ENCODE results near the gene ARFIP2. TPM values are rescaled to one million over a fixed set of nuclear protein-coding genes. Genes with fewer than 3 reads are reported as not detected.
A peak's percentile ranks its signal among the peaks of the same experiment; 100 is the strongest.

Gene ARFIP2
- total RNA-seq, 4 donors from 2014 or later: 56.6 to 77.5 (median 63.9) TPM

- no peak for TF ChIP-seq CTCF (IDR thresholded peaks at IDR 0.05)
- TF ChIP-seq POLR2A (IDR thresholded peaks at IDR 0.05): no peak
- 4% methylated on average over 1 of the region's 1 CpG for WGBS, 2 donors
- peak in 1 of 2 donors; percentile 29 for DNase-seq (ENCODE audit: low spot score in 2 of 2)
- intact Hi-C loops (cut with DNase I; ENCODE audit: low total_unique reads): no loop called here
- H3K4me3 ChIP-seq (ENCODE audit: low read depth, poor library complexity, severe bottlenecking): no peak overlapping the region
Measured at GRCh38 chr11:6438979-6439571, 42.1 kb downstream of the ARFIP2 start.

- no peak for DNase-seq (ENCODE audit: low spot score in 2 of 2)
- TF ChIP-seq POLR2A (IDR thresholded peaks at IDR 0.05) (no peak), CTCF (IDR thresholded peaks at IDR 0.05) (no peak)
- no peak overlapping the region for H3K4me3 ChIP-seq (ENCODE audit: low read depth, poor library complexity, severe bottlenecking)
- WGBS, 2 donors: 68 to 87% methylated on average over 3 of the region's 3 CpGs
- intact Hi-C loops (cut with DNase I; ENCODE audit: low total_unique reads): no loop called here
Measured at GRCh38 chr11:6437993-6438392, 43.1 kb downstream of the ARFIP2 start.

GRCh38 chr11:6437423-6437822, 43.7 kb downstream of the ARFIP2 start:
- 92 to 93% methylated on average over 12 of the region's 12 CpGs for WGBS, 2 donors
- no peak overlapping the region for H3K4me3 ChIP-seq (ENCODE audit: low read depth, poor library complexity, severe bottlenecking)
- DNase-seq (ENCODE audit: low spot score in 2 of 2): no peak
- intact Hi-C loops (cut with DNase I; ENCODE audit: low total_unique reads): no loop called here
- TF ChIP-seq POLR2A (IDR thresholded peaks at IDR 0.05): no peak
- TF ChIP-seq CTCF (IDR thresholded peaks at IDR 0.05): no peak

- TF ChIP-seq POLR2A (IDR thresholded peaks at IDR 0.05) (no peak), CTCF (IDR thresholded peaks at IDR 0.05) (no peak)
- intact Hi-C loops (cut with DNase I; ENCODE audit: low total_unique reads): no loop called here
Measured at GRCh38 chr11:6433998-6434660, 47.0 kb downstream of the ARFIP2 start.

GRCh38 chr11:6431861-6432260, 49.3 kb downstream of the ARFIP2 start:
- intact Hi-C loops (cut with DNase I; ENCODE audit: low total_unique reads): no loop called here
- 77% methylated on average over 3 of the region's 3 CpGs for WGBS, 2 donors
- no peak for DNase-seq (ENCODE audit: low spot score in 2 of 2)
- TF ChIP-seq POLR2A (IDR thresholded peaks at IDR 0.05) (no peak), CTCF (IDR thresholded peaks at IDR 0.05) (no peak)
- H3K4me3 ChIP-seq (ENCODE audit: low read depth, poor library complexity, severe bottlenecking): no peak overlapping the region

More at GRCh38 chr11:6433998-6434660, 47.0 kb downstream of the ARFIP2 start:
- no peak for DNase-seq (ENCODE audit: low spot score in 2 of 2)
- WGBS, 2 donors: 82 to 83% methylated on average over 5 of the region's 5 CpGs
- no peak overlapping the region for H3K4me3 ChIP-seq (ENCODE audit: low read depth, poor library complexity, severe bottlenecking)
